GM21529 (cell line): ENCODE measurements around the gene PSMB2.
"Not testable (repeated sequence)": the region's sequence is repeated elsewhere in the genome, so short reads cannot be mapped to it uniquely, and the experiment has no call there.

Experiments used
- ATAC-seq: cut with Tn5 transposase; IDR thresholded peaks from one replicate; pipeline ENCODE4 v1.9.1; 2021; ENCODE audit not compliant: unreplicated experiment

PSMB2 gene

DNA sequence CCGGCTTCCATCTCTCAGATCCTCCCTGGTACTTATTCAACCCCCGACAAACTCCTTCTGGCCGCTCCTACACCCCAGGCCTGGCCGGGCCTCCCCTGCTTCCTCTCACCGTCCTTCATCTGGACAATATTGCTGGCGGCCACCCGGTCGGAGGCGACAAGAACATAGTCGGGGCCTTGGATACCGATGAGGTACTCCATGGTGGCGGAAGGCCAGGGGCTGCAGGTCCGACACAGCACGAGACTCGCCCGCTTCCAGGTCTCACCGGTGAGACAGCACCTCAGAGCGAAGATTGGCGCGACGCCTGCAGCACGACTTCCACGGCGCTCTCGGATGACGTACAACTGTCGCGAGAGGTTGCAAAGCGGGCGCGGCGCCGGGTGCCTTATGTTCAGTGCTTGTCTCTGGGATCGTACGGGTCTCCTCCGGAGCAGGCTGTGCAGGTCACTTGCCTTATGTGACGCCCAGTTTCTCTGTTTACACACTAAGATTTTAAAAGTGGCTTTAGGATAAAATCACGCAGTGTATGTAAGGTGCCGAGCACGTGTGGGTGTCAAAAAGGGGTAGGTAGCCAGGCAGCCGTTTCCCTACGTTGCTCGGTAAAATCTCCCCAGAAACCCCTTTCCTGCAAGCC, at the start of gene PSMB2:
TSS of gene PSMB2 (minus strand) at position 294 of the 634 bp plus-strand sequence. CDS start at position 200, 94 bp downstream.
- ATAC-seq: peak; percentile 84

DNA sequence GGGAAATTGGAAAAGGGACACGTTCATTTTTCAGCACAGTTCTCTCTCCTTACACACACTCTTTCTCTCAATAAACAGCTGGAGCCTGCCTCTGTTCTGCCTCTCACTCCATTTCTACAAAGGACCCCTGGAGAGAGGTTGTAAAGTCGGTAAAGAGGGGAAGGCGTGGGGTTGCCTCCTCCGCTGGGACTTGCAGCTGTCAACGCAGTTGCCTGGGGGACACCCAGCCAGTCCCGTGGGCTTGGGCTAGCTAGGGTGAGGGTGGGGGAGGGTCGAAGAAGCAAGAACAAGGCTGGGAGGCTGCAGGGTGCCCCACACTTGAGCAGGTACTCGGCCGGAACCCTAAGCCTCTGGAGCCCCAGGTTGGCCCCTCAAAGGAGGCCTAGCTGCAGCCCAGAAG, 49.8 kb upstream of the PSMB2 start:
- no peak for ATAC-seq

DNA sequence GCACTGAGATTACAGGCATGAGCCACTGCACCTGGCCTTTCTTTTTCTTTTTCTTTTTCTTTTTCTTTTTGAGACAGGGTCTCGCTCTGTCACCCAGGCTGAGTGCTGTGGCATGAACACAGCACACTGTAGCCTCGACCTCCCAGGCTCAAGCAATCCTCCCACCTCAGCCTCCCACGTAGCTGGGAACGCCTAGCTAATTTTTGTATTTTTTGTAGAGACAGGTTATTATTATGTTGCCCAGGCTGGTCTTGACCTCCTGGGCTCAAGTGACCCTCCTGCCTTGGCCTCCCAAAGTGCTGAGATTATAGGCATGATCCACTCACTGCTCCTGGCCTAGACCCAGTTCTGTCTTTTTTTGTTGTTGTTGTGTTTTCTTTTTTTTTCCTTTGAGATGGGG, 48.8 kb upstream of the PSMB2 start:
- not testable (repeated sequence) for ATAC-seq

DNA sequence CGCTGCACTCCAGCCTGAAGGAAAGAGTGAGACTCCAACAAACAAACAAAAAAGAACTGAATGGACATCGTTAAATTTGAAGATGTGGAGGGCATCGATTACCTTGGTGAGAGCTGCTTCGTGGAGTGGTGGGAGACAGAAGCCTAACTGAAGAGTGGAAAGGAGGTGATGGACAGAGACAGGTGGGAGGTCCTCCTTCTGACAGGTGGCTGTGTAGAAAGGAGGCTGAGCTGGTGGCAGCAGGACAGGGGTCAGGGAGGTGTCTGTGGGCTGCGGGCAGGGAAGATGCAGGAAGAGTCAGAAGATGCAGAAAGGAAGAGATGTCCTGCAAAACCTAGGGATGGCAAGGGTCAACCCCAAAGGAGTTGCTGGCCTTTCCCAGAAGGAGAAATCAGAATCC, 46.8 kb upstream of the PSMB2 start:
- ATAC-seq: no peak

DNA sequence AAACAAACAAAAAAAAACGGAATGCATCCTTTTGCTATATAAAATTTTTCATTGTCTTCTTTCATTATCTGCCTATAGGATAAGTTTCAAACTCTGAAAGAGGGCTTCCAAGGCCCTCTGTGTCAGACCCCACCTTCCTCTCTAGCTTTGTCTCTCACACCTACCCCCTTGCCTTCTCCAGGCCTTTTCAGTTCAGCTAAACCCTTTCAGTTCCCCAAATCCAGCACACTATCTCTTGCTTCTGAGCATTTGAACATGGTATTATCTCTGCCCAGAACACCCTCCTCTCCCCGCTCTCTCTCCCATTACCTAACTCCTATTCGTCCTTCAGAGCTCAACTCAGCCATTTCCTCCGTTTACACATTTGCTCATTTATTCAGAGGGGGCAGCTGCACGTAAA, 41.7 kb upstream of the PSMB2 start:
- no peak for ATAC-seq

DNA sequence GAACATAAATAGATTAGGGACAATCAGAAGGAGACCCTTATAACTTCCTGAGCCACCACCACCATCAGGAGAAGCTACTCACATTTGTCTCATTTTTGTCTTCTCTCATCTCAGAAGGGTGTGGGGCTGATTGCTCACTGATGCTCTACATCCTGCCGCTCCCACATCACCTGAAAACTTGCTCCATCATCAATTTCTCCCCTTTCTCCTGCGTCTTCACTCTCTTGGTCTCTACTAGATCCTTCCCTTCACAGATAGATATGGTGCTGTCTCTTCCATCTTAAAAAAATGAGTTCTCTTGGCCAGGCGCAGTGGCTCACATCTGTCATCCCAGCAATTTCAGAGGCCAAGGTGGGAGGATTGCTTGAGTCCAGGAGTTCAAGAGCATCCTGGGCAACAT, 38.9 kb upstream of the PSMB2 start:
- no peak for ATAC-seq

DNA sequence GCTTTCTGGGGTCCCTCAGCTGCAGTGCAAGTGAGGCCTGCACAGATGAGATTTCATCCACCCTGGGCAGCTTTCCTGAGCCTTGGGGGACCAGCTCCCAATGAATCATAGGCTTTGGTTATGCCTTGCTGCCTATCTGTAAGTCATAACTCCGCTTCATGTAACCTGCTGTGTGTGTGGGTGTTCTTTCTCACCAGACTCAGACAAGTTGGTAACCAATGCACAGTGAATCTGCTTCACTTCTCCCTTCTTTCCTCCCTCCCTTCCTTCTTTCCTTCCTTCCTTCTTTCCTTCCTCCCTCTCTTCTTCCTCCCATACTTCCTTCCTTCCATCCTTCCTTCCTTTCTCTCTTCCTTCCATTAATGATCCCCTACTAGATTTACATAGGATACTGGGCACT, 34.4 kb upstream of the PSMB2 start:
- no peak for ATAC-seq

DNA sequence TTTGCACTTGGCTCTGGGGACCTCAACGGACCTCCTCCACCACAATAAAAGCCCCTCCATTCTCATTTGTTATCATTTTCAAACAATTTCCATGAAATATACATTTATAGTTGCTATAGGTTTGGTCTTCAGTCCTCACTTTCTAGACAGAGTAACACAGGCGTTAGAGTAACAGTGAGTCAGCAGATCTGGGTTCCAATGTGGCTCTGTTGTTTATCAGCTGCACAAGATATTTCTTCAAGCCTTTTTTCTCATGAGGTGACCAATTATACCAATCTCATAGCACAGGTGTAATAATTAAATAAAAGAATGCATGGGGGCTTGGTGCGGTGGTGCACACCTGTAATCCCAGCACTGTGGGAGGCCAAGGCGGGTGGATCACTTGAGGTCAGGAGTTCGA, 32.8 kb upstream of the PSMB2 start:
- no peak for ATAC-seq

DNA sequence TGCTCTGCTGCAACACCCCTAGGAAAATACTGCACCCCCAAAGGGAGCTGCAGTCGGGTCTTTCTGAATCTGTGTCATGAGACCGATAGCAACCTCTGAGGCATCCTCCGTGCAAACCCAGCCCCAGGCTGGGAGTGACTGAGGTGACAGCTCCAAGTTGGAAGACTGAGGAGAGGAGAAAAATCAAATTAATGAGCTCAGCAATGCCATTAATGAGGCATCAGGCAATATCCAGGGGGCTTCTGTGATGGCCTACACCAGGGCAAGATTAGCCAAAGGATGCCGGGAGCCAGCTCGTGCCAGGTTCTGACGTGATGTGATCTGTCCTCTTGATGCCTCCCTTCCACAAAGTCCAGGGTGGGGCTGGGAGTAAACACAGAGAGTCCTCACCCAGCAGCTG, 30.8 kb upstream of the PSMB2 start:
- ATAC-seq: no peak

DNA sequence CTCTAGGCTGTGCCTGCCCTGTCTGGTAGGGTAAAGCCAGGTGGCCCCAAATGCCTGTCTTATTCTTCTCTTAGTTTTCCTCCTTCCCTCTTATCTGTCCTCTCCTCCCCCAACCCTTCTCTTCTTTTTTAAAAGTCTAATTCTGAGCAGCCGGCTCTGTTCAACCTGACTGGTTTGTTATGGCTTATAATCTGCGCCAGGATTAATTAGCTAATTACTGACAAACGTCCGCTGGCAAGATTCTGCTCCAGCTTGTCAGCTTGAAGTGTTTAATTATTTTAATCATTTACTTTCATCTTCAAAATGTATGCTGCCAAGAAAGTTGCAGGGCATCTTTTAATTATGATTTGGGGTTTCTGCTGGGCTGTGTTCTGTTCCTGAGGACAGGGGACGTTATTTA, 27.2 kb upstream of the PSMB2 start:
- no peak for ATAC-seq

DNA sequence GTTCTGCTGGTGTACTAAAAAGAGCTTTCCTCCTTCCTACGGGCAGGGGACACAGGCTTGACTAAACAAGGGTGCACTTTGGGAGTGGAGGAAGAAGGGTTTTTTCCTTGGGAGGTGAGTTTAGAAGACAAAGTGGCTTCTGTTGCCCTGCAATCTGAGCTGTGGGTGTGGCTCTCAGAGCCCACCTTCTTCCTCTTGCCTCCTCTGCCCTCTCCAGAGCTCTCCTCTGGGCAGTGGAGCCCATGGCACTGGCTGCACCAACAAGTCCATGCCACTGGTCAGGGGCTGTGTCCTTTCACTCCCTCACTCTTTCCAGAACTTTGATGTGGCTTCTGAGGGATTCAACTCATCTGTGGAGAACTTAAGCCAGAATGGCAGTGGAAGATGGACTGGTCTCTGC, 25.6 kb upstream of the PSMB2 start:
- no peak for ATAC-seq

DNA sequence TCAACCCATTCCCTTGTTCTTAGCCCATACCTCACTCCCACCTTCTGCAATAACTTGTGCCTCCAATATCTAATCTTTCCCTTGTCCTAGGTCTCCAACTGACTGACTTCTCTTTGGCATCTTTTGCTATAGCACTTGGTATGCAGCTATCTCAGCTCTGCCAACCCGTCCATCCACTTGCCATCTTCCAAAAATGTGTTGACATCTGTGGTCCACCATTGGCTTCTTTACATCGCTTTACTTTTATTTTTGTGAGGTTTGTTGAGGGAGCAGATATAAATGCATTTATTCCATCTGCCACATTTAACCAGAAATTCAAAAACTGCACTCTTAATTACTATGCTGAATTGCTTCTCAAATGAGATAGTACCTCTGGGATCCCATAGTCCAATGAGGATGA, 24.9 kb upstream of the PSMB2 start:
- ATAC-seq: no peak

DNA sequence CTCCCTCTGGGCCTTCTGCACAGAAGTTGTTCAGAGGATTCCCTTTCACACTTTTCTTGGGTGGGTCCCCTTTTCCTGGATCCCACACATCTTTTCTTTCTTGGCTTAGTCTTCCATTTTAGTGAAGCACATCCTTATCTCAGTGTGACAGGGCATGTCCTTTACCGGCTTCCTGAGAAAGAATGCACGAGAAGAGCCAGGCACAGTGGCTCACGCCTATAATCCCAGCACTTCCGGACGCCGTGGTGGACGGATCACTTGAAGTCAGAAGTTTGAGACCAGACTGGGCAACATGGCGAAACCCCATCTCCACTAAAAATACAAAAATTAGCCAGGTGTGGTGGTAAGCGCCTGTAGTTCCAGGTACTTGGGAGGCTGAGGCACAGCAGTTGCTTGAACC, 22.1 kb upstream of the PSMB2 start:
- no peak for ATAC-seq

DNA sequence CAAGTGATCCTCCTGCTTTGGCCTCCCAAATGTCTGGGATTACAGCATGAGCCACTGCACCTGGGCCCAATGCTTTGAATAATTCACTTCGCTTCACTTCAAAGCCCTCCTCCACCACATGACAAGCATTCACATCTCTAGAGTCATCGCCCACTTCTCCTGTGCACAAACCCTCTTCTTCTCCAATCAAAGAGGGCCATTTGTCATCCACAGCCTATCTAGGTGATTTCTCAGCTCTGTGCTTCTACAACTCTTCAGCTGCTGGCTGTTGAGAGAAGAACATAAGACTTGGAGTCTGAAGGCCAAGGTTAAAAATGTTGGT, 20.1 kb upstream of the PSMB2 start:
- ATAC-seq: no peak

DNA sequence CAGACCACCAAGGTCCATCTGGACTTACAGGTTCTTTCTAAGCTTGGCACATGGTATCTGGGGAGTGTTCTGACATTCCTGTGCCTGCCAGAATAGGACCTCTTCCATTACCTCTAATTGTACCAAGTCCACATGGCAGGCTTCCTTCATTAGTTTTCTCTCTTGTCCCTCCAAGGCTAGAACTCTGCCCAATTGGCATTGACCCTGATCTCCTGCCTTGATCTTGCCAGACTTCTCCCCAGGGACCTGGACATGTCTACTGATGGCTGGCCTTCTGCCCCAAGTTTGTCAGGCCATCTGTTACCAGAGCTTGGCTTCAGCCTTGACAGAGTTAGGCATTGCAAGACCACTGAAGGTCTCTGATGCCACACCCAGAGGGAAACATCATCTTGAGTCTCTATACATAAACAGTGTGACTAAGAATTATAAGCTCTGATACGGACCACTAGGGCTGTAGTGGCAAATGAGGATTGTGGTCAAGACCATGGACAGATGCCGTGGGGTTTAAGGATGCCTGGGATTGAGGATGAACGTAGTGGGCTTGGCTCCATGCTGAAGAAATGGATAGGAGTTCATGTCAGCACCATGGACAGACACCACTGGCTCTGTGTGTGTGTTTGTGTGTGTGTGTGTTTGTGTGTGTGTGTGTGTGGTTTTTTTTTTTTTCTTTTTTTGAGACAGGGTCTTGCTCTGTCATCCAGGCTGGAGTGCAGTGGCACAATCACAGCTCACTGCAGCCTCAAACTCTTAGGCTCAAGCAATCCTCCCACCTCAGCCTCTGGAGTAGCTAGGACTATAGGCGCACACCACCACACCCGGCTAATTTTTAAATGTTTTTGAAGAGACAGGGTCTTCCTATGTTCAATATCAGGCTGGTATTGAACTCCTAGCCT, 19.5 kb upstream of the PSMB2 start:
- no peak for ATAC-seq

DNA sequence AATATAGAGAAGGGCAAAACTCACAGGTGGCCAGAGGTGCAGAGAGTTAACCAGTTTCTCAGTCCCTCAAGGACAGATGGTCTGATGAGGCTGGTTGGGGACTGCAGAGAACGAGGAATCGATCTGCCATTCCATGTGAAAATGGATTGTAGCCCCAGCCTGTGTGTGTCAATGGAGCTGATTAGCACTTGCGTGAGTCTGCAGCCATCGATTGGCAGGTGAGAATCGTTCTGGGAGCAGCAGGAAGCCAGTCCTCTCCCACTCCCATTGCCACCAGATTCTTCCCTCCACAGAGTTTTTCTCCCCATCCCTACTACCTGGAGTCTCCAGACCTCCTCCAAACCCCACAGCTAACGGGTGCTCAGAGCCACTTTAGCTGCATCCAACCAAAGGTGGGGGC, 18.3 kb upstream of the PSMB2 start:
- no peak for ATAC-seq

DNA sequence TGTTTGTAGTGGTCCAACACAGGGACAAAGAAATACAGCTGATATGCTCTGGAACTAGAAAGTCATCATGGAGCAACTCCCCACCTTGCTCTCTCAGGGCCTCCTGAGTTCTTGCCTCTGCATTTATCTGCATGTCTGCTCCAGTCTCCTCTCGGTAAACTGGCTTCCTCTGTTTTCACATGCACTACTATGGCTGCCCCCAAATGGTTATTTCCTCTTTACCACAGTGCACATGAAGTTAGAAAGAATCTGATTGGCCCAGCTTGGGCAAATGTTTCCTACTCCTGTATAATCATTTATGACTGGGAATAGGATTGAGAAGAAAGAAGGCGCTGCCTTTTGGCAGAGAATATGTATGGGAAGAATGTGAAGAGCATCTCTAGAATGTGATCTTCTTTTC, 16.5 kb upstream of the PSMB2 start:
- no peak for ATAC-seq

DNA sequence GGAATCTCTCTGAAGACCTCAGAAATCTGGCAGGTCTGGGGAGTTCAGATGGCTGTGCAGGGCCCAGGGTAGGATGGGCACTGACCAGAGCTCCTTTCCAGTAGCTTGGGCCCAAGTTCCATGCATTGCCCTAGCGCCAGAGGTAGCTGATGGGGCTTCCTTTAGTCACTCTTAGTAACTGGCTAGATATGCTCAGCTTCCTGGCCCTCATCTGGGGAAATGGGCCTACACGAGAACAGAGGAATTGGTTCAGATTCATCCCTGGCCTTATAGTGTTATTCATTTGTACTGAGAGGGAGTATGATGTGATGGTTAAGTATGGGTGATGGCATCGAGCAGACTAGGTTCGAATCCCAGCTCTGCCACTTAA, 15.5 kb upstream of the PSMB2 start:
- no peak for ATAC-seq

DNA sequence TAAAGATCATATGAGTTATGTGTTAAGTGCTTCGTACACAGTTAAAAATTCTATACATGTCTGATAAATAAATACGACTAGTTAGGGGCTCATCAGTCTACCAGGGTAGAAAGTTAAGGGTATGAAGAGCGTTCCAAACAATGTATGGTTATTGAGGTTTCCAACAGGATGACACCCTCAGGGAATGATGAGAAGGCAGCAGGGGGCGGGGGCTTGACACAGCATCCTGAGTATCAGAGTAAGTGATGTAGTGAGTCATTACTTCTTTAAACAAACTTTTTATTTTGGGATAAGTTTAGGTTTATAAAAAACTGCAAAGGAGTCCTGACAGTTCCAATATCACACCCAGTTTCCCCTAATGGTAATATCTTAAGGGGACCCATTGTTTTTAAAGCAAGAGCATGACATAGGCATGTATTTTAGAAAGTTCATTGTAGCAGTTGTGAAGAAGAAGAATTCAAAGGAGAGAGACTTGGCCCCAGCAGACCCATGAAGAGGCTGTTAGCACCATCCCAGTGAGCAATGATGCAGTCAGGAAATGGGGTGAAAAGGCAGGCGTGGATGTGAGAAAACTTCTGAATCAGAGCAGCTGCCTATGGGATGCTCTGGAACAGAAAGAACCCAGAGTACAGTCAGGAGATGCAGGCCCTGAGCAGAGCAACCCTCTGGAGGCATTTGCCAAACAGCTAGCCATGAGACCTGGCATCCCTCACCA, 15.0 kb upstream of the PSMB2 start:
- no peak for ATAC-seq

DNA sequence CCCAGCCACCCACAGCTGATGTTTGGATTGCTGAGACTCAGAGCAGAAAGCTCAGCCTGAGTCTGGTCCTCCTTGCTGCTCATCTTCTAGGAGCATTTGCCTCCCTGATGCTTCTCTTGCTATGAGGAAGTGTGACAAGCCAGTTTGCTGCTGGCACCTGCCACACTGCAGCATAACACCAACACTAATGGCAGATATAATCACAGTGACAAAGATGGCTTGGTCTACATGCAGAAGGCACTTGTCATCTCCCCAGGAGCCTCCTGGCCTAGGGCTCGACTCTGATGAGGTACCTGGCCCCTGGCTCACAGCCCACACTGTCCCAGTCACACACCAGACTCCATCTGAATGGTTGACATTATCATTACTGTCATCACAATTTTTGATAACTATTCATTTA, 13.9 kb upstream of the PSMB2 start:
- ATAC-seq: no peak

DNA sequence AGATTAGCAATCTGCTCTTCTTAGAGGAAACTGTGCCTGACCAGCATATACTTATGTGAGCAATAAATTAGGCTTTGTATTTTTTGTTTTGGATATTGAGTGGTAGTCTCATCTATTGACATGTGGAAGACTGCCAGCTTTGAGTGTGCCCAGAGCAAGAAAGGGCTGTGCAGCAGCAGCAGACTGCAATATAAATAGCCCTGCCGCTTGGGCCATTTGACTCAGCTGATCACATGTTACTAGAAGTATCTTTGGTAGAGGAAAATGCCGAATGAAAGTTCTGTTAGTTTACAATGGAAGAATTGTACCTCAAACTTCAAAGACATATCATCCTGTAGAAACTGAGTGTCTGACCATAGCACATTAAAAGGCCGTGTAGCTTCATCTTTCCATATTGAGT, 9.1 kb upstream of the PSMB2 start:
- no peak for ATAC-seq

DNA sequence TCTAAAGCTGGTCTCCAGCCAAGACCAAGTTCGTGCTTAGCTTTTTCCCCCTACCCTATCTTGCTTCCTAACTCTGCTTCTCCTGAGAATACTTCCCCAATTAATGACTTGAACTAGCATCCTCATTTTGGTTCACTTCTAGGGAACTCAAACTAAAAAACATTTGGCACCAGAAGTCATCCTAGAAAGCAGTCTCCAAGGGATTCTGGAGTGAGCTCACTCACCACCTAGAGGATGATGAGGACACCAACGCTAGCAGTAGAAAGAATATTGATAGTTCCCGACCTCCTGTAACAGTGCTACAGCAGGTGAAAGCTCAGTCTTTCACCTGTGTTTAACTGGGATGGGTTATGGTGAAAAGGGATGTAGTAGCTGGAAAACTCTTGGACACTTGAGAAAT, 4.7 kb upstream of the PSMB2 start:
- no peak for ATAC-seq
